ENCODE data around the gene GLRA3.
"Not testable (repeated sequence)": the region's sequence is repeated elsewhere in the genome, so short reads cannot be mapped to it uniquely, and the experiment has no call there.

GLRA3 gene

DNA sequence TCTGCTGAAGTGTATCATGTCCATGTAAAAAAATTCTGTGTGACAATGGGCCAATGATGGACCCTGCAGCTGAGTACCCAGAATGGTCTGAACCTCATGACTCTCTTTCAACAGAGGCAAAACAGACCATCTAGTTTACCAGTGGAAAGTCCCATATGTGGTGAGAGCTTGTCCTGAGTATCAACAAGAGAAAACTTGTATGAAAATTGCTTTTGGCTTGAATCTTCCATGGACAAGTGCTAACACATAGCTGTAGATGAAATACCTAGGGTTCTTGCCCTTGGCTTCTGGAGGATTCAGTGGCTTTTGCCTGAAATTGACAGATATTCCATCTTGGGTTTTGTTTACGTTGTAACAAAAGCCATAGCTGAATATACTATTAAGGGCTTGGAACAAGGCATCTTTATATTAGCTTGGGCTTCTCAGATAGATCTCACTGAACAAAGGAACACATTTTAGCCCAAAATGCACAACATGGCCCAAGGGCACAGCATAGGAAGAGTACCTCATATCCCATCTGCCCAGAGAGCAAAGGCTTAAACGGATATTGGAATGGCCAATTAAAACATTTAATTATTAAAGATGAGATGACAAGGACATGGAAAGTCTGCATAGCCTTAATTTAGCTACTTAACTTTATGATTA lies 178.2 kb downstream of the GLRA3 start:
- DNase-seq, result no peak

DNA sequence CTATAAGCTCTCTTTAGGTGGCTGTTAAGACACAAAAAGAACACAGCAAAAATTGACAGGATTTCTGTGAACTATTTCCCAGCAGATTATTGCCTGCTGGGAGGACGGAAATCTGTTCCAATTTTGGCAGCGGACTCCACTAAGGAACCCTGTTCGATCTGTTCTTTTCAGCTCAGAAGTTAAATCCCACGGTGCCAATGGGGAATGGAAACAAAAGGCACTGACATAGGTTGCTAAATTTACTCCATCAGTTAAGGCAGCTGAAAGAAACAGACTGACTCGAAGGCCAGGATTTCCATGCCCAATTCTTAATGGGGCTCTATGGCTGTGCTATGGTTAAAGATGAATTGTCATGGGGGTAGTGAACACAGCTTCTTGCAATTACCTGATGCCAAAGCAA lies 180.2 kb downstream of the GLRA3 start:
- DNase-seq, result no peak

DNA sequence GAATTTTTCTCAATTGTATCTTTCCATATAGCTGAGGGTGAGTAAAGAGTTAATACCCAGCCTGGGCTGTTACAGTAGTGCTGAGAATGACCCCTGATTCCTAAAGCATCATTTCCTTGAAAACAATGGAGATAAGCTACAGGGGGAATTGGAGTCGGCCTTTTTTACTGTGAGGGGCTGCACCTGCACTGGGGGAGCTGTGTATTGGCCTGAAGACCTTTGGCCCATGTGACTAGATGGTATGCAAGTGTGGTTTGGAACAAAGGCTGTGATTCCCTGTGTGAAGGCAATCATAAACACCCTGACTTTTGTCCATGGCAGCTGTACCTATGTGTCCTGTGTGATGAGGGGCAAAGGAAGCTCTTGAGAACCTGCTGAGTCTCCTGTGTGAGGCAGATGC lies 182.7 kb downstream of the GLRA3 start:
- DNase-seq, result no peak

DNA sequence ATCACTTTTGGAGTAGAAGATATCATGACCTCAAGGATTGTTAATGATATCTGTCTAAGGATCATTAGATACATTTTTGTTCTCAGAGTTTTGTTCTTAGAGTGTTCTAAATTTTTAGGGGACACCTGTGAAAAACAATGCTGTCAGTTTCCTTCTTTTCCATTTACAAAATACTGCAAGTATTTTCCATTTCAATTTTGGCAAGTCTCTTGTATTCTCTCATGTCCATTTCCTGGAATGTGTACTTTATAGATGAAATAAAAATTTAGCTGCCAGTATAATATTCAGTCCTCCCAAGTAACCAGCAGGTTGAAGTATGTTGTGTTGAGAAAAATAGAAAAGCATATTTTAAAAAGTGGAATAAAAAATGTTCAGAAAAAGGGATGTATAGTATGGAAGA lies 188.9 kb downstream of the GLRA3 start:
- DNase-seq, result no peak

DNA sequence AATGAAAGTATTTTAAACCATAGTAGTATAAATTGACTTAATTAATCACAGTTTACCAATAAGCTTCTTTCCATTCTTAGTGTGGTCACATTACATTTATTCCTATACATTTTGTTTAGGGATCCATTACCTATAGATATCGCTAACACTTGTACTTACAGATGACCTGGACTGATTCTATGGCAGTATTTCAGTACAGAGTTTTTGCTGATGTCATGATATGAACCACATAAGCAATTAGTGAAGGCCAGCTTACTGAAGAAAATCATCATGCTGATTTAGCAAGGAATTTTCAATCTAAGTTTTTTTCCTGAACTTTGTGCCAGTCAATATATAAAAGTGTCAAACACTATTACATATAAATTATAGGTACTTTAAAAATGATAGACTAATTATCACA lies 193.3 kb downstream of the GLRA3 start:
- no peak for DNase-seq

DNA sequence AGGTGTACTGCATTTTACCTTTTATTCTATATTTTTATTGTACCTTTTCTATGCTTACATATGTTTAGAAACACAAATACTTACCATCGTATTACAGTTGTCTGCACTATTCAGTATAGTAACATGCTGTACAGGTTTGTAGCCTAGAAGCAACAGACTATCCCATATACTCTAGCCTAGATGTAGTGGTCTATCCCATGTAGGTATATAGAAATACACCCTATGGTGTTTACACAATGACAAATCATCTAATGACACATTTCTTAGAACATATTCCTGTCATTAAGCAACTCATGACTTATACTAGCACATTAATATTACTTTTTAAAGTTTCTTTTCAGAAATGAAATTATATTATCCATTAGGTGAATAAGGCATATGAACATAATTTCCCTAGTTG lies 195.6 kb downstream of the GLRA3 start:
- no peak for DNase-seq

DNA sequence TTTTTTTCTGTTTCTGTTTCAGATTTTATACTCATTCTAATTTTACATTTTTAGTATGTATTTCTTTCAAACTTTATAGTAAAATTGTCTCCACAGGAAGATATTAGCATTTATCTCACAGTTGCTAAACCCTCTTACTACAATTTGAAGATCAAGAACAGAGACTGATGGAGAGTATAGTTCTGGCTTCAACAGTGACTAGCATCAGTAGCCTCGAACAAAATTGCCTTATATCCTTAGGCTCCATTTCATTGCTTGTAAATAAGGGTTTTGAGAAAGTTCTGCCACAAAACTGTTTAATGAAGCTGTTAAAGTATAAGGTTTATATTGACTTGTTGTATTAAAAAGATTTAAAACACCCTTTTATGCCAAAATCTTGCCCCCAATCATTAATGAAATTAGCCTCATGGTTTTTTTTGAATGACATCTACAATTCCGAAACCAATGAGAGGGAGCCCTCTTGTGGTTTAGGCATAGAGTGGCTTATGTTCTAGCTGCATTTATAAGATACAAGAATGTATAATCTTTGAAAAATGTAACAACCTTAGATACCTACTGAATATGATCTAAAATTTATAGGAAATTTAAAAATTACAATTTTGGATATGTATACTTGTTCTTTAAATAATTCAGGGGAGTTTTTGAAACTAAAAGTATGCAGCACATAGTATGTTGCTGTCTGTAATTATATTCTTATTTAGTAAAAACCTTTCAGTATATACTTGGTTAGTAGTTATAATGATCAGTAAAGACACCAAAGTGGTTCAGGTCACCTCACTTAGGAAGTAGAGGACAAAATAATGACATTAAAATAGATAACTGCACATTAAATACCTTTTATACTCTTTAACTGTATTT lies 196.9 kb downstream of the GLRA3 start:
- DNase-seq, result peak; percentile 53

DNA sequence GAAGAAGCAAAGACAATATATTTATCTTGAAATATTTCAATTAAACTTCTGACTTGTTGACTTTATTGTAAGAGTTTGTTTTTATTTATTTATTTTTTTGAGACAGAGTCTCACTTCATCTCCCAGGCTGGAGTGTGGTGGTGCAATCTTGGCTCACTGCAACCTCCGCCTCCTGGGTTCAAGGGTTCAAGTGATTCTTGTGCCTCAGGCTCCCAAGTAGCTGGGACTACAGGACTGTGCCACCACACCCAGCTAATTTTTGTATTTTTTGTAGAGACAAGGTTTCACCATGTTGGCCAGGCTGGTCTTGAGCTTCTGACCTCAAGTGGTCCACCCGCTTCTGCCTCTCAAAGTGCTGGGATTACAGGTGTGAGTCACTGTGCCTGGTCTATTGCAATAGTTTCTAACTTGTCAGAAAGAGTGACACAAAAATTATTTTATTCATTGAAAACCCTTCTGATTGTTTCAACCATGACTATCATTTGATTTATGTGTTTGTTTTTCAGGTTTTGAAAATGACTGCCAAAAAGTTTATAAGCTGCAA lies 199.1 kb downstream of the GLRA3 start:
- not testable (repeated sequence) for DNase-seq

DNA sequence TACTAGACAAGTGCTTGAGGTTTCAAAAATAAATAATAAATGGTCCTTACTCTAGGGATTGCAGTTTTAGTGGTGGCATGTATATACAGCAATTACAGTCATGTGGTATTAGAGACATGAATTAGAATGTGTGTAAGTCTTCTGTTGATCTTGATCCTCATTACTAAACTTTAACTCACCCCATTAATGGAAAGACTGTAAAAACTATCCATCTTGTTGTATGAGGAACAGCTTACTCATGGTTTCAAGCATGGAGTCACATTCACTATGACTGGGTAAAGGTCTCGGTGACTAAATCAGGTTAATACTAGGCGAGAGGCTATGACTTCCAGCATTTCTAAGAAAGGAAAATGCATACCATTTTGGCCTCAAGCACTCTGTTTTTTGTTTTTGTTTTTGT lies 199.8 kb downstream of the GLRA3 start:
- peak; percentile 18 for DNase-seq

DNA sequence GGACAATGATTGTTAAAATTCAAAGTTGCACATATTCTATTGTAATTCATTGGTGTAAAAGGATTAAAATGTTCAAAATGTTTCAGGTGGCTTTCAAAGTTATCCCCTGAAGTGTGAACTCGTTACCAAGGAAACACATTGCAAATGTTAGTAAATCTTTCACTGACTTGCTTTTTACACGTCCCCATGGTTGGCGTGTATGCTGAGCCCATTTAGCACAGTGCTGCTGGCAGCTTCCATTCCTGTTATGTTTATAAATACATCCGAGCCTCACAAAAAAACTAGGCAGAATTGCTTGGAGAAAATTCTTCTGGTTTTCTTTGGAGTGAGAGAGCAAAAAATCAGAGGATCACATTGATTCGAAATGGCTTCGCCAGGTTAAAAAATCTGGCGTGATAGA lies 200.9 kb downstream of the GLRA3 start:
- no peak for DNase-seq

DNA sequence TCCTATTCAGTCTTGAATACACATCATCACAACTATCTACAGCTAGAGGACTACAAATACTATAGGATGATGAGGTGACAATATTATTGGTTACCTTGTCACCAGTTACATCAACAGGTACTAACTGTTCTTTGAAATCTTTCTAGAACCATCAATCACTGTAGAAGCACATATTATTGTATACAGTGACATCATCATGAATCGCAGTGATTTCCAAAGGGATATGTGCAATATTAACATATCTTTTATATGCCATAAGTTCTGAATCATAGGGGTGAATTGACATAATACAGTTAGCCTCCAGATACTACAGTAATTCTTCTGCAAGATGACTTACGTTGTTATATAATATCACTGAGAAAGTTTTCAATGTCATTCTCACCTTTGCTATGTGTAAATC lies 201.6 kb downstream of the GLRA3 start:
- DNase-seq, result no peak

DNA sequence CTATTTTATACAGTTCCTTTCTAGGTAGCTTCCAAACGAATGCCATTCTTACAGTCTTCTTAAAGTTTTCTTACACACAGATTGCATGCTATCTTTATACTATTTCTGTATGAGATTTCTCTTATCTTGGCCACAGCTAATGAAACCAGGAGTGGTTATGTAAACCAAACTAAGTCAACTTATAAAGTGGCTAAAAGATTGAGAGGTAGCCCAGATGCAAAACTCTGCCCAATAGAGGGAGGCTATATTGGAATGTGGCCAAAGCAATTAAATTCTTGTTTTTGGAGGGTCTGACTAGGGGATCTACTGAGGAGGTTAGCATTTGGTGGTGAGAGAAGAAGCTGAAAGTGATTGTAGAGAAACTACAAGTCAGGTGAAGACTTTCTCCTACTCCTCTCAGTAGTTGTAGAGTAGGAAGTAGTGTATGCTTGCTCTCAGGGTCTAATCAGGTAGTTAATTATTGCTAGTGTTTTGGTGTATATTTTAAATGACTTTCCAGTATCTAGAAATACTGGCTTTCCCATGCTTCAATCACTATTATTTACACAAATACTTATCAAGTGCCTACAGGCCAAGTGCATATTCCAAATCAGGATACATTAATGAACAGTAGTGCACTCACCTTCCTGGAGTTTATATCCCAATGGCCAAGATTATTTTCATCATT lies 202.6 kb downstream of the GLRA3 start:
- no peak for DNase-seq

DNA sequence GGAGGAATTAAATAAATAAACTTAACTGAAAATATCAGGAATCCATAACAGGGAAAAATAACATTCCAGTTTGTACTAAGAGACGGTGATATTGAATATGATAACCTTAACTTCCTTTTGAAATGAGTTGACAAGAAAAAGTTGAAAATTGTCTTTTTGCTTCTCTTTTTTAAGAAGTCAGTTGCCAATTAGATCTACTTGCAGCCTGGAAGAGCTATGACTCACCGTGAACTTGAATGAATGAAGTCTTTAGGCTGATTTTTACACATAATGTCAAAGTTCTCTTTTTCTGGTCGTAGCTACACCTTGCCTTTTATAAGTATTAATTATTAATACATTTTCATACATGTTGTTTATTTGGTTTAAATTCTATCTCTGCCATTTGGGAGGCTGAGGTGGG lies 212.4 kb downstream of the GLRA3 start:
- no peak for DNase-seq

DNA sequence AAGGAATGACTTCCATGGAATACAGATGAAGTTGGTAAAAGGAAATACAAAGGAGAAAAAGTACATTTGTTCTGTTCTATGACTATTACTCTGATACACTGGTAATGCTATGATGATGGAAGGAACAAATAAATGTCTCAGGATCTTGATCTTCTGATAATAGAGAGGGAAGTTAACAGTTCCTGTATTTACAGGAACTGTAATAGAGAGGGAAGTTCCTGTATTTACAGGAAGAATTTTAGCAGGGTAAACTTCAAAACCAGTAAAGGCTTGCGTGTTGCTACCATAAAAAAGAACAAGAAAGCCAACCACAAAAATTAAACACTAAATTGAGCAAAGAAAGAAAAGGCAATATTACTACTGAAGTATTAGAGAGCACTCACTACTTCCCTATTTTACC lies 215.1 kb downstream of the GLRA3 start:
- no peak for DNase-seq

DNA sequence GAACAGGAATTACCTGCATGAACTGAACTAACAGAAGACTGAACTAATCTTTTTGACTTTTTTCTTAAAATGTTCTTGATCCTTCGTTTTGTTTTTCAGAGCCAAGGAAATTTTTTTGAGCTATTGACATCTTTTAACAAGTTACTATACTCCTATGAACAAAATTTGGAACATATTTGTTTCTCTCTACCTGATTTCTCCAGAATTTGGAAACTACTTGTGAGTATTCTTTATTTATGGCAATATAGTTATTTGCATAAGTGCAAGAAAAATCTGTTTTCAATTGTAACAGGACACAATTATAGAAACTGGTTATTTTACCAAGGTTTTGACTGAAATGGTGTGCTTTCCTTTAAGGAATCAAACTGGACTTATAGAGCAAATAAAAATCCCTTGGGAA lies 217.3 kb downstream of the GLRA3 start:
- no peak for DNase-seq

DNA sequence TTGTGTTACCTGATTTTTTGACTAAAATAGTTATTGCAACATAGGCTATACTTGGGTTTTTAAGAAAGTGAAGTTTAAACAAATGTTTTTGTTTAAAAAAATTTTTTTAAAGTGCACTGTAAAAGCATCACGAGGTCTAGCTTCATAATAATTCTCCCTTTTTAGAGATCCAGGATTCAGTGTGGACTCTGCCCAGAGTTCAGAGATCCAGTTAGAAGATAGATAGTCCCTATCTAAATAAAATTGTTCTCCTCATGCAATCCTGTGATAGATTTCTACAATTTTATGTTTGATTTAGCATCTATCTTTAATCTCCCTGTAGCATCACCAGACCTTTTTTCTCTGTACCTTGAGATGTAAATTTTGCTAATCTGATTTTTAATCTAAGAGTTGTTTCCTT lies 221.3 kb downstream of the GLRA3 start:
- DNase-seq, result no peak

DNA sequence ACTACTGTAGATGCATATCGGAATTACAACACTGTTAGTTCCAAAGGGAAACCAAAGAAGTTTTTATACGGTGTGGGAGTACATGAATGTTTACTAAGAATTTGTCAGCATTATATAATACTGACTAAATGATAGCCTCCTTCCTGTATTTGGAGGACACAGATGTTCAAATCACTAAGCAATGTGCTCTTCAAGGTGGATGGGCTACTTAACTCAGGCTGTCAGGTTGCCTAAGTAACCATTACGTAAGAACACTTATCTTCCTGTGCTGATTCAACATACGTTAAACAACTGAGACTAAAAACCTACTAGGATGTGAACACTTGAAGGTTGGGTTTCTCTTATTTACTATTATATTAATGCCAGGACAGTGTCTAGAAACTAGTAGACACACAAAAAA lies 224.8 kb downstream of the GLRA3 start:
- peak; percentile 25 for DNase-seq

DNA sequence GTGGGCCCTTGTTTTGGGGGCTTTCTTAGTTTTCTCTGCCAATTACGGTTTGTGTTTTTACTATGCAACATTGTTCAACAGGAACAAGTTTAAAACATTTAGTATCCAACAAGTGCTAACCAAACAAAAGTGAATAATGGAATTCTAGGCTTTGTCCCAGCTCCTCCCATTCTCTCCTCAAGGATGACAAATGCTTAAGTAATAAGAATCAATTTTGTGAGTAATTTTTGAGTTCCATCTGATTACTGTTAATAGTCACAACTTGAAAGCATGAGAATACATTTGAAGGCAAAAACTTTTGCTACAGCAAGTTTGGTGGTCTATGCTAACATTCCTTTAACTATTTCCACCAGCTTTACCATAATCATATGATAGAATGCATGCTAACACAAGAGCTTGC lies 228.7 kb downstream of the GLRA3 start:
- DNase-seq, result peak; percentile 17

DNA sequence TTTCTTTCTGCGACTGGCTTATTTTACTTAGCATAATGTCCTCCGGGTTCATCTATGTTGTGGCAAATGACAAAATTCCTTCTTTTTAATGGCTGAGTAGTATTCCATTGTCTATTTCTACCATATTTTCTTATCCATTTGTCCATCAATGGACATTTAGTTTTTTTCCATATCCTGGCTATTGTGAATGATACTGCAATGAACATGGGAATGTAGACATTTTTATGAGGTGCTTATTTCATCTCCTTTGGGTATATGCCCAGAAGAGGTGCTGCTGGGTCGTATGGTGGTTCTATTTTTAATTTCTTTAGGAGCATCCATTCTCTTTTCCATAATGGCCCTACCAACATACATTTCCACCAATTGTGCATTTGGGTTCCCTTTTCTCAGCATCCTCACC lies 230.2 kb downstream of the GLRA3 start:
- DNase-seq, result no peak

DNA sequence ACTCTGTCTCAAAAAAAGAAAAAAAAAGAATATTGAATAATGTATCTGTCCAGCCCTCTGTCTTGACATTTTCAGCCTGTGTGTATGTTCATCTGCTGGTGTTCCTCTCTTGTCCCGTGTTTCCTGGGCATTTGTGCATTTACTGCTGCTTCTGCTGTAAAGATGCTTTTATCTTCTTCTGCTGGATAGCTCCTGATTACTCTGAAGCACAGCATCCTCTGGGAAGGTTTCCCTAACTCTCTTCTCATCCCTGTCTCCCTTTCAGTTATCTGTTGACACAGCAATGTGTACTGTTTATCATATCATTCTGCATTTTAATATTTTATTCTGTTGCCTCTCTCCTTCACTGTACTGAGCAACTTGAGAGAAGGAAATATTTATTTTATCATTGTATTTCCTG lies 232.5 kb downstream of the GLRA3 start:
- no peak for DNase-seq

DNA sequence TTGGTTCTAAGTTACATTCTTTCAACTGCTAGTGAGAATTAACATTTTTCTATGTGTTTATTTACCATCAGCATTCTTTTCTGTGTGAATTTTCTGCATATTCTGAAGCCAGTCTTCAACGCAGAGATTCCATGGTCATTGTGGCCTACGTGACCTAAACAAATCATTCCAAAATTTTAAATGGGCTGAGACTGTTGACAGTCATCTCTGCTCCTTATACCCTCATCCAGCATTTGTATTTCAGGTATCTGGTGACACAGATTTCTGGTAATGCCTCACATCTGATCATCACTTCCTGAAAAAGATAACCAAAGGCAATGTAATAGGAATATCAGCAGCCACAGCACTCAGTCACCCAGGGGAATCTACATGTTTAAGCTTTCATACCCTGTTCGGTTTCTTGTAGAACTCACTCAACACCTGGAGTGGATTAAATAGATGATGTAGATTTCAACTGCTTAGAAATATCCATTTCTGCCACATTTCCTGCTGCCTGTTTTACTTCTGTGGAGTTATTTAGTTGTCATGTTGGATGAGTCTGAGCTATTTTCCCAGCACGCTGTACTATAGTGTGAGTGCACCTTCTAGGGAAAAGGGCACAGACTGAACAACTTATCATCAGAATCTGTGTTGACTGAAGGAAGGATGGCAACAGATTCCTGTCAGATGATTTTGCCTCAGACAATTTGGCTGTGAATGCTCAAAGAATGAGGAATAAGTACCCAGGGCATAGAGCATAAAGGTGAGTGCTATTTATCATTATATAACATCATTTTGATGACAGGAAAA lies 233.7 kb downstream of the GLRA3 start:
- DNase-seq, result peak; percentile 63

DNA sequence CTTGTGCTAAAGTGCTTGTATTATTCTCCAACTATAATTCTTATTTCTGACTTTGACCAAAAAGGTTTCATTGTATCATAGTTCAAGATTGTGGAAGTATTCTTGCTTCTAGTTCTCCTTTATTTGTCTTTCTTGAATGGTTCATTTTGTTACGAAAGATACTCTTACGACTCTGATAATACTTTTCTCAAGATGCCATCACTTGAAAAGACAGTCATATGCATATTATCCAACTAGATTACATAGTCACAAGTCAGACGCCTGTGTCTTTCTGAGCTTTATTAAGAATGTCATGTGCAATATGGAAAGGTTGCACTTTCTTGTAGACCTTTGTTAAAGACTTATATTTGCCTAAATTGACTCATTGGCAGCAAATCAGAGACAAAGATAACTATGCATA lies 235.3 kb downstream of the GLRA3 start:
- no peak for DNase-seq

DNA sequence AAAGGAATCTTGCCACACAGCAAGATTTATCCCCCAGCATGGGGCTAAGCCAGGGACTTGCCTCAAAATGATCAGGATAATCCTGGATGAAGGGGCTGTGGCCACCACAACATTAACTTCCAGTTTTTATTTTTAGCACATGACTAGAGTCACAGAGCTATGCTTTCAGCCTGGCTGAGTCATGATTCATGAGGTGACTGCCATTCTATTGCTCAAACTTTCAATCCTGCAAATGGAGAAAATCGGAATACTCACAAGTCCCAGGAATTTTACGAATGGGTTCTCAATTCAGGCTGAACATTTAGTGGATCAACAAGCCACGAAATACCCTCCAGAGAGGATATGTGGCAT lies 236.1 kb downstream of the GLRA3 start:
- peak; percentile 86 for DNase-seq
